Measurements from ENCODE around the gene PRELID3B. TPM values are rescaled to one million over a fixed set of nuclear protein-coding genes. Genes with fewer than 3 reads are reported as not detected.

The PRELID3B gene
- total RNA-seq, 1 donor = 68.4 TPM

DNA sequence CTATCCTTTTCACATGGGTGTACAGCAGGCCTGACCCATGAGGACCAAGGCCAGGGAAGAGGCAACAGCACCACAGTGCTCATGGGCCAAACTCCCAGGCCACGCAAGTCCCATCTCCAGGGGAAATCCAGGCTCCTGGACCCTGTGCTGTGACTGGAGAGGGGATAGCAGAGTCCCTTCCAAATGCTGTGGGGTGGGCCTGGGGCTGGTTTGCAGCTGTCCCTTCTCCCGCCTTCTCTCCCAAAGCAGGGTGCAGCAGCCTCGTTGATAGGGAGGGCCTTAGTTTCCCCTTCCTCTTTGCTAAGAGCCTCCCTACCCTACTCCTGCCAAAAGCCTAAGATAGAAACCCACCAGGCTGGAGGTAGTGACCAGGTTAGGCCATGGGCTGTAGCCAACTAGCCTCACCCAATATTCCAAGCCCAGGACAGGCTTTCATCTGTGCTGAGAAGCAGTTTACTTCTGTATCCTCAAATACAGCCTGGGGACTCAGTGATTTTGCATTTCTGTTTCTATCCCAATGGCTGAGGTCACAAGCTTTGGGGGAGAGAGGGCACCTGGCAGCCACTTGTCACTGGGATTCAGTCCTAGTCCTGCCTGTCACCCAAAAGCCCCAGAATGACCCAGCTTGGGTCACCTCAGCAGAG lies 36.9 kb downstream of the PRELID3B start:
- peak overlapping the region; percentile 92 for H3K4me2 ChIP-seq (ENCODE audit: insufficient read depth, low read length)

GRCh38 chr20:59004763-59005522 lies 37.6 kb downstream of the PRELID3B start:
- DNase-seq (ENCODE audit: insufficient read length, low spot score, missing footprints) = peak; percentile 91
- peak overlapping the region; percentile 92 for H3K4me2 ChIP-seq (ENCODE audit: insufficient read depth, low read length)

More for the DNA sequence above, 36.9 kb downstream of the PRELID3B start:
- Histone ChIP-seq H3K36me3 (ENCODE audit: insufficient read depth, low read length) (peaks cover 35% of the 10 kb centered on the region), H3K4me1 (ENCODE audit: insufficient read depth, low read length) (peaks cover 25% of the 10 kb centered on the region), H3K27me3 (ENCODE audit: insufficient read depth, low read length) (no peaks in the 10 kb centered on the region), H4K20me1 (ENCODE audit: insufficient read depth, low read length) (peaks cover 24% of the 10 kb centered on the region), H3K27ac (ENCODE audit: low read depth, low read length) (peak overlapping the region; percentile 78), H2AFZ (ENCODE audit: low read length) (peak overlapping the region; percentile 74), H3K4me3 (ENCODE audit: insufficient read depth, low read length) (peak overlapping the region; percentile 90), H3K9me3 (ENCODE audit: low read depth, low read length) (no peaks in the 10 kb centered on the region), H3K79me2 (ENCODE audit: insufficient read depth, low read length) (peaks cover 57% of the 10 kb centered on the region)
- peak; percentile 93 for DNase-seq (ENCODE audit: insufficient read length, low spot score, missing footprints)
- no peak for TF ChIP-seq CTCF (IDR thresholded peaks at IDR 0.05; ENCODE audit: extremely low read depth, low read depth, low read length)

DNA sequence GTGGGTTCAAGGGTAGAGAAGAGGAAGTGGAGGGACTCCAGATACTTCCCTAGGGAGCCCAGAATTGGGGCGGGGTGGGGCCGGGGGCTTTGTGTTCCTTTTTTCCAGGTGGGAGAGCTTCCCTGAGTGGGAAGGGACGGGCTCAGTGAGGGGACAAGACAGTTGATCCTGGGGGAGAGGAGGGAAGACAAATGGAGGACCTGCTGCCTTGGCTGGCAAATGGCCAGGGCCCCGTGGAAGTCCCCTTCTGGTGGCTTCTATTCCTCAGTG lies 38.2 kb downstream of the PRELID3B start:
- Histone ChIP-seq H3K4me2 (ENCODE audit: insufficient read depth, low read length) (no peak overlapping the region), H3K9me3 (ENCODE audit: low read depth, low read length) (no peaks in the 10 kb centered on the region), H3K27ac (ENCODE audit: low read depth, low read length) (no peak overlapping the region), H3K79me2 (ENCODE audit: insufficient read depth, low read length) (peaks cover 57% of the 10 kb centered on the region), H3K27me3 (ENCODE audit: insufficient read depth, low read length) (no peaks in the 10 kb centered on the region), H2AFZ (ENCODE audit: low read length) (no peak overlapping the region), H3K36me3 (ENCODE audit: insufficient read depth, low read length) (peaks cover 40% of the 10 kb centered on the region), H3K4me1 (ENCODE audit: insufficient read depth, low read length) (peaks cover 21% of the 10 kb centered on the region), H3K4me3 (ENCODE audit: insufficient read depth, low read length) (no peak overlapping the region), H4K20me1 (ENCODE audit: insufficient read depth, low read length) (peaks cover 24% of the 10 kb centered on the region)
- TF ChIP-seq CTCF (IDR thresholded peaks at IDR 0.05; ENCODE audit: extremely low read depth, low read depth, low read length) = no peak
- peak; percentile 59 for DNase-seq (ENCODE audit: insufficient read length, low spot score, missing footprints)

More at GRCh38 chr20:59004763-59005522, 37.6 kb downstream of the PRELID3B start:
- Histone ChIP-seq H2AFZ (ENCODE audit: low read length) (no peak overlapping the region), H3K9me3 (ENCODE audit: low read depth, low read length) (no peaks in the 10 kb centered on the region), H3K4me1 (ENCODE audit: insufficient read depth, low read length) (peaks cover 21% of the 10 kb centered on the region), H4K20me1 (ENCODE audit: insufficient read depth, low read length) (peaks cover 24% of the 10 kb centered on the region), H3K79me2 (ENCODE audit: insufficient read depth, low read length) (peaks cover 57% of the 10 kb centered on the region), H3K36me3 (ENCODE audit: insufficient read depth, low read length) (peaks cover 40% of the 10 kb centered on the region), H3K27ac (ENCODE audit: low read depth, low read length) (peak overlapping the region; percentile 78), H3K4me3 (ENCODE audit: insufficient read depth, low read length) (peak overlapping the region; percentile 90), H3K27me3 (ENCODE audit: insufficient read depth, low read length) (no peaks in the 10 kb centered on the region)
- no peak for TF ChIP-seq CTCF (IDR thresholded peaks at IDR 0.05; ENCODE audit: extremely low read depth, low read depth, low read length)

DNA sequence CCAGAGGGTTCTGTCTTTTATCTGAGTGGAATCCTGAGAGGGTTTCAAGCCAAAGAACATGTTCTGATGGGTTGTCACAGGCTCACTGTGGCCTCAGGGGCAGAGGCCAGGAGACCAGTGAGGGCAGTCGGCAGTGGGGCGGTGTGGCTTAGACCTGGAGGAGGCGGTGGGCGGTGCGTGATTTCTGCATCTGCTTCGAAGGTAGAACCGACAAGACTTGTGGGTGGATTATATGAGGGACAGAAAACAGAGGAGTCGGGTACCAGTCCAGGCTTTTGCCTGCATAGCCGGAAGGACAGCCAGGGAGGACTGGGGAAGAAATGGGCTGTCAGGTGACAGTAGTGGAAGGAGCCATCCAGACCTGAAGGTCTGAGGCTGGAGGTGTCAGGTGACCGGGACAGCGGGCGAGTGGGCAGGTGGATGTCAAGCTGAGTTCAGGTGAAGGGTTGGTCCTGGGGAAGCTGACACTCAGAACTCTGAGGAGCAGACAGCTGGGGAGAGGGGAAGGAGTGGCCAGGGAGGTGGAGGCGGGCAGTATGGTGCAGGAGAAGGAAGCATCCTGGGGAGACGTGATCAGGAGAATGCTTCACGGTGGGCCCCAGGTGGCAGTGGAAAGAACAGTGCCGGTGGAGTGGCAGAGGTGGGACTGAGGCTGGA lies 38.6 kb downstream of the PRELID3B start:
- DNase-seq (ENCODE audit: insufficient read length, low spot score, missing footprints) = peak; percentile 77
- Histone ChIP-seq H3K79me2 (ENCODE audit: insufficient read depth, low read length) (peaks cover 57% of the 10 kb centered on the region), H4K20me1 (ENCODE audit: insufficient read depth, low read length) (peaks cover 24% of the 10 kb centered on the region), H3K36me3 (ENCODE audit: insufficient read depth, low read length) (peaks cover 45% of the 10 kb centered on the region), H3K27me3 (ENCODE audit: insufficient read depth, low read length) (no peaks in the 10 kb centered on the region), H2AFZ (ENCODE audit: low read length) (no peak overlapping the region), H3K27ac (ENCODE audit: low read depth, low read length) (no peak overlapping the region), H3K4me2 (ENCODE audit: insufficient read depth, low read length) (no peak overlapping the region), H3K4me1 (ENCODE audit: insufficient read depth, low read length) (peaks cover 21% of the 10 kb centered on the region), H3K4me3 (ENCODE audit: insufficient read depth, low read length) (no peak overlapping the region), H3K9me3 (ENCODE audit: low read depth, low read length) (no peaks in the 10 kb centered on the region)
- TF ChIP-seq CTCF (IDR thresholded peaks at IDR 0.05; ENCODE audit: extremely low read depth, low read depth, low read length) = no peak
